Suprapubic skin (tissue), 4 donors: ENCODE data around the gene METTL16. TPM values are rescaled to one million over a fixed set of nuclear protein-coding genes. Genes with fewer than 3 reads are reported as not detected.
A peak's percentile ranks its signal among the peaks of the same experiment; 100 is the strongest.

Source experiments
- DNase-seq, 2 donors: peaks; one replicate each; pipeline ENCODE4 v3.0.0-alpha.2; 2019; ENCODE audit warnings: low spot score in 2 of 2
- H3K27ac ChIP-seq: fragments of 200-600 bp; sonication (generic); one replicate; pipeline ENCODE4 v1.5.1; 2019
- H3K27me3 ChIP-seq: fragments of 200-600 bp; sonication (generic); one replicate; pipeline ENCODE4 v1.5.1; 2019
- H3K36me3 ChIP-seq: fragments of 200-600 bp; sonication (generic); one replicate; pipeline ENCODE4 v1.5.1; 2019
- H3K4me1 ChIP-seq: fragments of 200-600 bp; sonication (generic); one replicate; pipeline ENCODE4 v1.5.1; 2019
- H3K4me3 ChIP-seq: fragments of 200-600 bp; sonication (generic); one replicate; pipeline ENCODE4 v1.5.1; 2019; ENCODE audit warnings: mild to moderate bottlenecking
- H3K9me3 ChIP-seq: fragments of 200-600 bp; sonication (generic); one replicate; pipeline ENCODE4 v1.5.1; 2019
- CTCF ChIP-seq, 2 donors: fragments of 200-600 bp in 1 of 2; fragments of 450-650 bp in 1 of 2; sonication (generic) in 1 of 2; IDR thresholded peaks; one replicate each; pipeline ENCODE4 v1.5.1; 2016 to 2019; ENCODE audit warnings: antibody characterized with exemption in 2 of 2, mild to moderate bottlenecking in 1 of 2, moderate library complexity in 1 of 2
- EP300 ChIP-seq: sonication (generic); formaldehyde crosslinking; IDR thresholded peaks from one replicate; pipeline ENCODE4 v1.6.1; 2017; ENCODE audit warnings: antibody characterized with exemption
- POLR2A ChIP-seq, 2 donors: fragments of 450-650 bp; IDR thresholded peaks; one replicate each; pipeline ENCODE4 v1.6.1; 2017; ENCODE audit warnings: antibody characterized with exemption in 2 of 2, mild to moderate bottlenecking in 2 of 2, moderate library complexity in 2 of 2
- POLR2AphosphoS5 ChIP-seq, 3 donors: sonication (generic); formaldehyde crosslinking; IDR thresholded peaks; one replicate each; pipeline ENCODE4 v1.6.1; 2017; ENCODE audit warnings: antibody characterized with exemption in 3 of 3
- WGBS: methylation state at CpG from one replicate; pipeline ENCODE4 v1.1.5; 2018; 5-methylcytosine and 5-hydroxymethylcytosine counted together
- total RNA-seq, 4 donors: library from RNA; depleted of rRNA; stranded (reverse); fragments of >200 nt; gene quantifications; one replicate each; pipeline ENCODE4 v1.1.0, GENCODE V29; 2016

The METTL16 gene
- total RNA-seq, 4 donors from 2014 or later: 30.8 to 53.3 (median 35.9) TPM

GRCh38 chr17:2421315-2422147 is 90.2 kb downstream of the METTL16 start:
- H3K36me3 ChIP-seq: peaks cover 36% of the 10 kb centered on the region
- no peak for DNase-seq
- TF ChIP-seq POLR2AphosphoS5 (IDR thresholded peaks at IDR 0.05): no peak
- no peak for TF ChIP-seq EP300
- no peak for TF ChIP-seq CTCF (IDR thresholded peaks at IDR 0.05)
- no peak for TF ChIP-seq POLR2A (IDR thresholded peaks at IDR 0.05)
- H3K27ac ChIP-seq: no peak overlapping the region
- H3K4me3 ChIP-seq: no peak overlapping the region
- WGBS: 91% methylated on average over 16 of the region's 27 CpGs
- peaks cover 10% of the 10 kb centered on the region for H3K4me1 ChIP-seq
- no peaks in the 10 kb centered on the region for H3K27me3 ChIP-seq
- H3K9me3 ChIP-seq: no peaks in the 10 kb centered on the region

DNA sequence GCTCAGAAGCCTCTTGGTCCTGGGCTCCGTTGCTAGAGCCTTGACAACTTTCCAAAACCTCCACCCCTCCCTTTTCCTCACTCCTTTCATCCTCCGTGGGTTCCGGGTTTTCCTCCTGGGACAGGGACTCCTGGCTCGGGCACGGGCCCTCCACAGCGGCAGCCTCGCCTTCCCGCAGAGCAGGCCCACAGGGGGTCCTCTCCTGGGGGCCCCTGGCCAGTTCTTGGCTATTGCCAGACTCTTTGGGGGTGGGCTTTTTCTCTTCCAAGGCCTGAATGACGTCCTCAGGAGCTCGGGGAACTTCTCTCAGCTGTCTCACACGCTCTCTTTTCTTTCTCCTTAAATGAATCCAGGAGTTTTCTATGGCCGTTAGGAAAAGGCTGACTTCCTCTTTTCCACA is 91.5 kb downstream of the METTL16 start:
- WGBS: 83% methylated on average over 12 of the region's 12 CpGs
- no peaks in the 10 kb centered on the region for H3K27me3 ChIP-seq
- no peak overlapping the region for H3K27ac ChIP-seq
- no peak for DNase-seq
- no peak overlapping the region for H3K4me3 ChIP-seq
- H3K4me1 ChIP-seq: peaks cover 20% of the 10 kb centered on the region
- TF ChIP-seq CTCF (IDR thresholded peaks at IDR 0.05): no peak
- no peak for TF ChIP-seq POLR2A (IDR thresholded peaks at IDR 0.05)
- no peak for TF ChIP-seq POLR2AphosphoS5 (IDR thresholded peaks at IDR 0.05)
- TF ChIP-seq EP300: no peak
- no peaks in the 10 kb centered on the region for H3K9me3 ChIP-seq
- H3K36me3 ChIP-seq: peaks cover 37% of the 10 kb centered on the region

DNA sequence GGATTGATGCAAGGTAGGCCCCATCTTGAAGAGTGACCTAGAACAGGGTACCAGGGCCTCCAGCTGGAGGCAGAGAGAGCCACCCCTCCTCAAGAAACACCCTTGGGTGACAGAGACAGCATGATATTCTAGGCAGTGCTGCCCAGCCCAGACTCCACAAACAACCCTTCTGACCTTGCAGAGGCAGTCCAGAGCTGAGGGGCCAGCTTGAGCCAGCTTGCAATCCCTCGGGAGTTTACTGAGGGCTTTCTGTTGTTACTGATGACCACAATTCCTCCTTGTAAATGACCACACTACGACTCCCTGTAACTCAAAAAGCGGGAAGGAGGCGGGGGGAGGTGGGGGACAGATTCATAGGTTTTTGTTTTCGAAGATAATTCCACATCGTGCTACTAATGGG is 92.2 kb downstream of the METTL16 start:
- 91% methylated on average over 6 of the region's 6 CpGs for WGBS
- H3K9me3 ChIP-seq: no peaks in the 10 kb centered on the region
- DNase-seq: no peak
- H3K4me1 ChIP-seq: peaks cover 20% of the 10 kb centered on the region
- H3K36me3 ChIP-seq: peaks cover 43% of the 10 kb centered on the region
- no peak overlapping the region for H3K4me3 ChIP-seq
- H3K27me3 ChIP-seq: no peaks in the 10 kb centered on the region
- TF ChIP-seq POLR2A (IDR thresholded peaks at IDR 0.05): no peak
- TF ChIP-seq EP300: no peak
- no peak for TF ChIP-seq CTCF (IDR thresholded peaks at IDR 0.05)
- no peak for TF ChIP-seq POLR2AphosphoS5 (IDR thresholded peaks at IDR 0.05)
- H3K27ac ChIP-seq: no peak overlapping the region

DNA sequence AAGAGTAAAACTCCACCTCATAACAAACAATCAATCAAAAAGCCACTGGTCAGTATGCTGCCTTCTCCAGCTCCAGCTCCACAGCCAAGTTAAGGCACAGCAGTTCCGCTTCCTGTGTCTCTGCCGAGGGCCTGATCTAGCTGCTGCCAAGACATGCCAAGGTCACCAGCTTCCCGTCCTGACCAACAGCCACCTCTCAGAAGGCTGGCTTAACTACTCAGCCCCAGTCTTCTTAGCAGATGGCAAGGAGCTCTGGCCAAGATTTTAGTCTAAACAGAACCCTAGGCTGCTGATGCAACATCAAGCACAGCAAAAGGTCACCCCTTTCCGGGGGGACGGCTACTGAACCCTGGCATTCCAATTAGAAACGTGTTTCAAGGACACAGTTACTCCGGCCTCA is 93.1 kb downstream of the METTL16 start:
- Histone ChIP-seq H3K36me3 (peaks cover 51% of the 10 kb centered on the region), H3K9me3 (no peaks in the 10 kb centered on the region), H3K27me3 (no peaks in the 10 kb centered on the region), H3K4me3 (no peak overlapping the region), H3K27ac (no peak overlapping the region), H3K4me1 (peaks cover 18% of the 10 kb centered on the region)
- WGBS: 84% methylated on average over 7 of the region's 7 CpGs
- TF ChIP-seq POLR2A (IDR thresholded peaks at IDR 0.05) (no peak), EP300 (no peak), CTCF (IDR thresholded peaks at IDR 0.05) (no peak), POLR2AphosphoS5 (IDR thresholded peaks at IDR 0.05) (no peak)
- DNase-seq: no peak

DNA sequence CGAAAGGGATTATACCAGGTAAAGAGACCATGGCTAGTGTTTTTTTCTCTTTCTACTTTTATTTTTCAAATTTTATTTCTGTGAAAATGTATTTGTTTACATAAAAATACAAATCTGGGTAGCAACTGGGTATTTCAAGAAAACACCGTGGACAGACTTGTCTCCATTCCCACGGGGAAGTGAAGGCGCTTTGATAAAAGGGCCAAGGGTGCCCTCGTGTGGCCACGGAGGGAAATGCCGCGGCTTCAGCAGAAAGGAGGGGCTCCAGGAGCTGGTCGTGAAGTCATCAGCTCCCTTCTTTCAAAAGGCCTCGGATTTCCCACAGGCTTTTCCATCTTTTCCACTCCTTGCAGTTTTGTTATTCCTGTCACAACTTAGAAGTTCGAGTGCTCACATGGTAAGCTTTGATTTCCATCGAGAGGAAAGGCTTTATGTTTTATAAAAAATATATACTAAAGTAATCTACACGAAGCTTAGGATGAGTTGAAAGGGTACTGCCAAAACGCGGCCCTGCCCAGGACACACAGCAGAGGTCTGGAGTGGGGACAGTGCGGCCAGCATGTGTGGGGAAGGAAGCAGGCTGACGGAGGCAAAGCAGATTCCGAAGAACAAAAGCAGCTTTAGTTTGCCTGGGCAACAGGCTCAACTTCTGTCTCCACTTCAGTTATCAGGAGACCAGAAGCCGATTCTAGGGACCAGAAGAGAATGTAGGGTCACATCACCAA is 95.5 kb downstream of the METTL16 start:
- 28% methylated on average over 19 of the region's 19 CpGs for WGBS
- Histone ChIP-seq H3K36me3 (peaks cover 44% of the 10 kb centered on the region), H3K4me1 (peaks cover 16% of the 10 kb centered on the region), H3K4me3 (no peak overlapping the region), H3K27me3 (no peaks in the 10 kb centered on the region), H3K27ac (no peak overlapping the region), H3K9me3 (no peaks in the 10 kb centered on the region)
- peak in 1 of 3 donors; percentile 33 for TF ChIP-seq POLR2AphosphoS5 (IDR thresholded peaks at IDR 0.05)
- TF ChIP-seq EP300: no peak
- peak; percentile 97 to 99 for TF ChIP-seq CTCF (IDR thresholded peaks at IDR 0.05)
- TF ChIP-seq POLR2A (IDR thresholded peaks at IDR 0.05): no peak
- DNase-seq: peak; percentile 94
